GM21423 (cell line): ENCODE data around the gene RHBDD2.
A peak's percentile ranks its signal among the peaks of the same experiment; 100 is the strongest.
"Not testable (repeated sequence)": the region's sequence is repeated elsewhere in the genome, so short reads cannot be mapped to it uniquely, and the experiment has no call there.

Experiments used
- ATAC-seq: cut with Tn5 transposase; IDR thresholded peaks from one replicate; pipeline ENCODE4 v1.9.1; 2021; ENCODE audit warnings: mild to moderate bottlenecking, moderate library complexity; ENCODE audit not compliant: unreplicated experiment

The RHBDD2 gene

GRCh38 chr7:75878769-75879611 lies at the start of gene RHBDD2:
Gene RHBDD2, plus strand, starts transcription at chr7:75879034. Its CDS starts 49 bp downstream, at chr7:75879083.
- peak; percentile 95 for ATAC-seq

- ATAC-seq: not testable (repeated sequence)
Observed at GRCh38 chr7:75829656-75830055, 49.2 kb upstream of the RHBDD2 start.

- no peak for ATAC-seq
Observed at GRCh38 chr7:75830978-75831377, 47.9 kb upstream of the RHBDD2 start.

GRCh38 chr7:75833662-75834061 lies 45.2 kb upstream of the RHBDD2 start:
- ATAC-seq: not testable (repeated sequence)

DNA sequence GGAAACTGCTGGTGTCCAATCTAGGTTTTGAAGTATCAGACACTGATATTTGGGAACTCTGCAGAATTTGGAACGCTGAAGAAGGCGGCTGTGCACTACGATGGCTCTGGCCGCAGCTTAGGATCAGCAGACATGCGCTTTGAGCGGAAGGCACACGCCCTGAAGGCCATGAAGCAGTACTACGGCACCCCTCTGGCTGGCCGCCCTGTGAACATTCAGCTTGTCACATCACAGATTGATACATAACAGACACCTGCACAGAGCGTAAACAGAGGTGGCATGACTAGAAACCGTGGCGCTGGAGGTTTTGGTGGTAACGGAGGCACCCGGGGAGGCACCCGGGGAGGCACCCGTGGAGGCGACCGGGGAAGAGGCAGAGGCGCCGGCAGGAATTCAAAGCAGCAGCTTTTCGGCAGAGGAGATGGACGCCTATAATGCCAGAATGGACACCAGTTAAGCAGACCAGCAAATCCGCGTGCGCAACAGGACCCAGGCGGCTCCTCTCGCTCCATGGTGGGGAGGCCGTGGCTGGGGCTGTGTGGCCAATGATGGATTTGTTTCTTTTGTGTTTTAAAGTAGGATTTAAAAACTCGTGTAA lies 43.0 kb upstream of the RHBDD2 start:
- no peak for ATAC-seq

DNA sequence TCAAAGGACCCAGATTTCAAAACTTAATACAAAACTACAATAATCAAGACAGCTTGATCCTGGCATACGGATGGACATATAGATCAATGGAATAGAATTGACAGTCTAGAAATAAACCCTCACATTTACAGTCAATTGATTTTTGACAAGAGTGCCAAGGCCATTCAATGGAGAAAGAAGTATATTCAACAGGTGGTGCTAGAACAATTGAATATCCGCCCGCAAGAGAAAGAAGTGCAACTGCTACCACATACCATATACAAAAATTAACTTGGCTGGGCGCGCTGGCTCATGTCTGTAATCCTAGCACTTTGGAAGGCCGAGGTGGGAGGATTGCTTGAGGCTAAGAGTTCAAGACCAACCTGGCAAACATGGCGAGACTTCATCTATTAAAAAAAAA lies 42.0 kb upstream of the RHBDD2 start:
- no peak for ATAC-seq

GRCh38 chr7:75838281-75838930 lies 40.4 kb upstream of the RHBDD2 start:
- not testable (repeated sequence) for ATAC-seq

GRCh38 chr7:75840029-75840428 lies 38.8 kb upstream of the RHBDD2 start:
- no peak for ATAC-seq

DNA sequence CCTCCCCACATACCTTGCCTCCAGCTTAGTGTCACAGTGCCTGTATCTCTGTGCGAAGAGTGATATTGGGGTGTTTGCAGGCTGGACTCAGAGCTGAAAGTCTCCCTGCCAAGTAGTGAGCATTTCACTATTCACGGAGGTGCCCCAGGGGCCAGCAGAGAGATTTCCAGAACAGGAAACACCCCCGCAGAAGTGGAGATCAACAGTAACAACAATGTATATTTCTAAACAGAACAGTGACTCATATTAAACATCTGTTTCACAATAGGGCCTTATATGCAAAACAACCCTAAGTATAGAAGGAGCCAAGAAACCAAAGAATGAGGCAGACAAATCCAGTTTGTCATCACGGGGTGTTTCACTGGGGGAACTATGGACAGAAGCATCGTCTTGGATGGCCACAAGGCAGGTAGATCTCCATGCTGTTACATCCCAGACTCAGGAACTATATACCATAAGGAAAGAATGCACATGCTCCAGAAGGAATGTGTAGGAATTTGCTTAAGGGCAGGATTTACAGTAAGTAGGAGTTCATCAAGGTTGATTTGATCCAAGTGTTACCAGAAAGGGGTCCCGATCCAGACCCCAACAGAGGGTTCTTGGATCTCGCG lies 35.9 kb upstream of the RHBDD2 start:
- peak; percentile 85 for ATAC-seq

DNA sequence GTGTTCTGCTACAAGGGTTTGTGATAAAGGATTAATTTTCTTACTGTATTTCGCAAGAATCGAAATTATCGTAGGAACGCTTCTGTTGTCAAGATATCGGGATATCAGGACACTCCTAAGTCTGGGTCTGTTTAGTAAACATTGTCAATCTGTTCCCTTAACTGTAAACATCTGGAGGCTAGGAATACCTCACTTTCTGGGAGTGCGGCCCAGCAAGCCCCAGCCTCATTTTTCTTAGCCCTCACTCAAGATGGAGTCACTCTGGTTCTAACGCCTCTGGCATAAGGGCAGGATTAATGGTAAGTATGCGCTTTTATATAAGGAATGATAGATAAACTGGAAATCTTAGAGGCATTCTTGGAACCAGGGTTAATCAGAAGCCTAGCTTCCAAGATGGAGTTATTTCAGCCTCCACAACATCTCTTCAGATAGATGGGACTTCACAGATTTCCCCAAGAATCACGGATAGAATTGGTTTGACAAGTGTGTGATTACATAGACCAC lies 35.2 kb upstream of the RHBDD2 start:
- no peak for ATAC-seq

DNA sequence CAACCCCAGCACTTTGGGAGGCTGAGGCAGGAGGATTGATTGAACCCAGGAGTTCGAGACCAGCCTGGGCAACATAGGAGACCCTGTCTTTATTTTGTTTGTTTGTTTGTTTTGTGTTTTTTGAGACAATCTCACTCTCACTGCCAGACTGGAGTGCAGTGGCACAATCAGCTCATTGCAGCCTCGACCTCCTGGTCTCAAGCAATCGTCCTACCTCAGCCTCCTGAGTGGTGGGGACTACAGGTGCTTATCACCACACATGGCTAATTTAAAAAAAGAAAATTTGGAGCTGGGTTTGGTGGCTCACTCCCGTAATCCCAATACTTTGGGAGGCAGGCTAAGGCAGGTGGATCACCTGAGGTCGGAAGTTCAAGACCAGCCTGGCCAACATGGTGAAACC lies 34.7 kb upstream of the RHBDD2 start:
- ATAC-seq: no peak

- ATAC-seq: not testable (repeated sequence)
Observed at GRCh38 chr7:75845132-75845531, 33.7 kb upstream of the RHBDD2 start.

DNA sequence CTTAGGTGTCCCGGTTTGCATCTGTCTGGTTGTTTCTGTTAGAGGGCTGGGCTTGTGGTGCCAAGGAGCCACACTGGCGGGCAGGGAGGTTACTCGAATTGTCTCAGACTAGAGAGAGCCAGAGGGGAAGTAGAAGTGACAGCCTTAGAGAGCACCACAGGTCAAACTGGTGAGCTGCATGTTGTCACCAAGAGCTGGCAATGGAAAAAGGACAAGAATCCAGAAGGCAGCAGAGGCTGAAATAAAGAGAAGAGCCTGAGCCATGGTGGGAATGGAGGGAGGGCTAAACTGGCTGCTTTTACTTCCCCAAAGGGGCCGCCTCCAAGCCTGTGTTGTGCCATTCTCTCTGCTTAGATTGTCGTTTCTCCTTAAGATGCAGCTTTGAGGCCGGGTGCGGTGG lies 31.1 kb upstream of the RHBDD2 start:
- ATAC-seq: no peak

- no peak for ATAC-seq
Observed at GRCh38 chr7:75849573-75849972, 29.3 kb upstream of the RHBDD2 start.

DNA sequence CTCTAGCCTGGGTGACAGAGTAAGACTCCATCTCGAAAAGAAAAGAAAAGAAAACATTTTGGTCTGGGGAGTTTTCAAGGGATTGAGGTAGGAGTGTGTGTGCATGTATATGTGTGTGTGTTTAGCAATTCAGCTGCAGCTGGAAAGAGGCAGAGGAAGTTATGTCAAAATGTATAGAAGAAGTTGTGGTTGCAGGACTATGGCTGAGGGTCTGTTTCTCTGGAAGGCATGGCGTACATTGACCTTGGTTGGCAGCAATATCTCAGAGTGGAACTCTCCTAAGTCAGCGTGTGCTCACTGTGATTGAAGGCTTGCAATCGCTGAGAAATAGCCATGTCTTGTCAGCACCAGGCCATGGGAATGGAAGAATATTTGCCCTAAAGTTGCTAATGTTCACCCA lies 28.6 kb upstream of the RHBDD2 start:
- ATAC-seq: no peak

DNA sequence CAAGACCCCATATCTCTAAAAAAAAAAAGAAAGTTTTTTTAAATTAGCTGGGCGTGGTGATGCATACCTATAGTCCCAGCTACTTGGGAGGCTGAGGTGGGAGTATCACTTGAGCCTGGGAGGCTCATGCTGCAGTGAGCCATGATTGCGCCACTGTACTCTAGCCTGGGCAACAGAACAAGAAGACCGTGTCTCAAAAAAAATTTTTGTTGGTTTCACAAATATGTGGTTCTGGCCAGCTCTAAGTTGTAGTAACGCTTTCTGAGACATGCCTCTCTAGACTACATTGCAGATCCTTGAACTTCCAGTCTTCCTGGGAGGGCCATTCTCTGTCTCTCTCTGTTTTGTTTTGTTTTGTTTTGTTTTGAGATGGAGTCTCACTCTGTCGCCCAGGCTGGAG lies 24.6 kb upstream of the RHBDD2 start:
- ATAC-seq: no peak

- ATAC-seq: not testable (repeated sequence)
Observed at GRCh38 chr7:75854813-75855345, 24.0 kb upstream of the RHBDD2 start.

DNA sequence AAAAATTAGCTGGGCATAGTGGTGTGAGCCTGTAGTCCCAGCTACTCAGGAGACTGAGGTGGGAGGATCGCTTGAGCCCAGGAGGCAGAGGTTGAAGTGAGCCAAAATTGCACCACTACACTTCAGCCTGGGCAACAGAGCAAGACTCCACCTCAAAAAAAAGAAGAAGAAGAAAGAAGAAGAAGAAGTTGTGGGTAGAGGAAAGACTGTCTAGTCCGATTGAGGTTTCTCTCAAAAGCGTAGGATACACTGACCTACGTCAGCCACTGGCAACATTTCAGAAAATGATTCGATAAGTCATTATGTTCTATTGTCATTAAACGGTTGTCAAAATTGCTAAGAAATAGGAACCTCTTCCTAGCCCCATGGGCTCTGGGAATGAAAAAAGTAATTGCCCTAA lies 22.3 kb upstream of the RHBDD2 start:
- ATAC-seq: no peak

DNA sequence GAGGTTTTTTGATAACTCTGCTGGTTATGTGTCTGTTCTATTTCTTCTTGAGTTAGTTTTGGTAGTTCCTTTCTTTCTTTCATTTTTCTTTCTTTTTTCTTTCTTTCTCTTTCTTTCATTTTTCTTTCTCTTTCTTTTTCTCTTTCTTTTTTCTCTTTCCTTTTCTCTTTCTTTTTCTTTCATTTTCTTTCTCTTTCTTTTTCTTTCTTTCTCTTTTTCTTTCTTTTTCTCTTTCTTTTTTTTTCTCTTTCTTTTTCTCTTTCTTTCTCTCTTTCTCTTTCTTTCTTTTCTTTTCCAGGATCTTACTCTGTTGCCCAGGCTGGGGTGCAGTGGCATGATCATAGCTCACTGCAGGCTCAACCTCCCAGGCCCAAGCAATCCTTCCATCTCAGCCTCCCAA lies 20.4 kb upstream of the RHBDD2 start:
- ATAC-seq: no peak

- no peak for ATAC-seq
Observed at GRCh38 chr7:75861636-75862035, 17.2 kb upstream of the RHBDD2 start.

DNA sequence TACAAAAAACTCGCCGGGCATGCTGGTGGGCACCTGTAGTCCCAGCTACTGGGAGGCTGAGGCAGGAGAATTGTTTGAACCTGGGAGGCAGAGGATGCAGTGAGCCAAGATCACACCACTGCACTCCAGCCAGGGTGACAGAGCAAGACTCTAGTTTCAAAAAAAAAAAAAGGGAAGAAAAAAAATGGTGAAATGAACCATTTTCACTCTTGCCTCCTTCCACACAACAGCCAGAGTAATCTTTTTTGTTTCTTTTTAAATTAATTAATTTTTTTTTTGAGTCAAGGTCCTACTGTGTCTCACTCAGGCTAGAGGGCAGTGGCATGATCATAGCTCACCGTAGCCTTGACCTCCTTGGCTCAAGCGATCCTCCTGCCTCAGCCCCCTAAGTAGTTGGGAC lies 14.6 kb upstream of the RHBDD2 start:
- not testable (repeated sequence) for ATAC-seq
